Right lobe of liver (tissue), 4 donors: ENCODE data around the gene KIF19.

Experiments
- CTCF ChIP-seq, 4 donors: fragments of 200-600 bp in 3 of 4; fragments of 450-650 bp in 1 of 4; IDR thresholded peaks; one replicate each; pipeline versions ENCODE4 v1.5.1 to v1.8.0; 2016 to 2022; ENCODE audit warnings: antibody characterized with exemption in 4 of 4, mild to moderate bottlenecking in 2 of 4
- POLR2A ChIP-seq: fragments of 450-650 bp; IDR thresholded peaks from one replicate; pipeline ENCODE4 v1.6.1; 2017; ENCODE audit warnings: antibody characterized with exemption, mild to moderate bottlenecking
- donor health status: DM: no; HTN: no; CAD: no.
- donor health status: DM: no; HTN: no; CAD: no.
- donor health status: DM: no; HTN: yes; CAD: no.

- no peak for TF ChIP-seq CTCF (IDR thresholded peaks at IDR 0.05)
- TF ChIP-seq POLR2A: no peak
Measured at GRCh38 chr17:74297941-74298340, 28.1 kb upstream of the KIF19 start.
